PC-3 (cell line): ENCODE results near the gene SUCO. TPM values are rescaled to one million over a fixed set of nuclear protein-coding genes. Genes with fewer than 3 reads are reported as not detected.

ENCODE experiments used
- ATAC-seq: fragments of 200-7000 bp; cut with Tn5 transposase; 2 replicates; pipeline ENCODE4 v1.9.1; 2020; ENCODE audit warnings: mild to moderate bottlenecking, moderate library complexity
- BruUV-seq: library from RNA; stranded (reverse); fragments of 400-500 nt; replicated peaks from 2 replicates; lab custom pipeline; 2021; lab: Mats Ljungman, UMichigan
- CTCF ChIA-PET: fragments of 300-600 bp; sonication (Branson Sonifier 250); formaldehyde crosslinking; loops from one replicate; lab custom pipeline; 2022; ENCODE audit warnings: antibody characterized with exemption; lab: Charles Lee
- POLR2A ChIA-PET: fragments of 300-600 bp; sonication (Branson Sonifier 250); formaldehyde crosslinking; loops from one replicate; lab custom pipeline; 2022; ENCODE audit warnings: antibody characterized with exemption; ENCODE audit not compliant: unreplicated experiment; lab: Charles Lee
- DNase-seq: peaks from one replicate; pipeline ENCODE4 v3.0.0-alpha.2; 2015
- H2AFZ ChIP-seq: fragments of 300-600 bp; sonication (generic); 2 replicates; pipeline ENCODE4 v1.6.0; 2016; ENCODE audit warnings: antibody characterized with exemption, low read length
- H3F3A ChIP-seq: fragments of 300-600 bp; sonication (generic); one replicate; pipeline ENCODE4 v1.6.0; 2017; ENCODE audit warnings: antibody characterized with exemption, low read length, control low read depth, mild to moderate bottlenecking; ENCODE audit not compliant: unreplicated experiment
- H3K27ac ChIP-seq: fragments of 300-600 bp; sonication (generic); 2 replicates; pipeline ENCODE4 v1.5.1; 2016; ENCODE audit warnings: mild to moderate bottlenecking, low read length
- H3K27me3 ChIP-seq: fragments of 300-600 bp; sonication (generic); 2 replicates; pipeline ENCODE4 v1.6.1; 2016; ENCODE audit warnings: low read length, mixed read lengths
- H3K36me3 ChIP-seq: fragments of 300-600 bp; sonication (generic); 2 replicates; pipeline ENCODE4 v1.6.1; 2016; ENCODE audit warnings: low read depth, mixed run types, low read length, mixed read lengths
- H3K4me1 ChIP-seq: fragments of 300-600 bp; sonication (generic); 2 replicates; pipeline ENCODE4 v1.5.1; 2016; ENCODE audit warnings: low read length; ENCODE audit not compliant: insufficient read depth
- H3K4me2 ChIP-seq: fragments of 300-600 bp; sonication (generic); 2 replicates; pipeline ENCODE4 v1.6.0; 2016; ENCODE audit warnings: low read length
- H3K4me3 ChIP-seq: fragments of 300-600 bp; sonication (generic); 2 replicates; pipeline ENCODE4 v1.5.1; 2016; ENCODE audit warnings: mild to moderate bottlenecking, low read length, mixed read lengths
- H3K79me2 ChIP-seq: fragments of 300-600 bp; sonication (generic); 2 replicates; pipeline ENCODE4 v1.6.1; 2017; ENCODE audit warnings: low read length, mixed read lengths
- H3K9ac ChIP-seq: fragments of 300-600 bp; sonication (generic); 2 replicates; pipeline ENCODE4 v1.6.0; 2016; ENCODE audit warnings: mild to moderate bottlenecking, low read length
- H3K9me2 ChIP-seq: fragments of 300-600 bp; sonication (generic); replicated peaks from 2 replicates; pipeline ENCODE4 v1.6.1; 2016; ENCODE audit warnings: mixed run types, low read length, mixed read lengths
- H3K9me3 ChIP-seq: fragments of 300-600 bp; sonication (generic); 2 replicates; pipeline ENCODE4 v1.6.1; 2016; ENCODE audit warnings: low read length, mixed read lengths
- H4K20me1 ChIP-seq: fragments of 300-600 bp; sonication (generic); 2 replicates; pipeline ENCODE4 v1.6.1; 2016; ENCODE audit warnings: low read length, mixed read lengths
- EZH2 ChIP-seq: fragments of 300-600 bp; sonication (generic); IDR thresholded peaks from one replicate; pipeline ENCODE4 v1.6.1; 2017; ENCODE audit warnings: antibody characterized with exemption, mild to moderate bottlenecking, low read length; ENCODE audit not compliant: unreplicated experiment
- EZH2phosphoT487 ChIP-seq: fragments of 300-600 bp; sonication (generic); IDR thresholded peaks from 2 replicates; pipeline ENCODE4 v1.6.1; 2018; ENCODE audit warnings: mild to moderate bottlenecking, antibody characterized with exemption, low read length, borderline replicate concordance
- intact Hi-C: fragments of 100-400 bp; cut with micrococcal nuclease; formaldehyde crosslinking; loops from 2 replicates; pipeline ENCODE4 v1.9.0; 2023
- total RNA-seq: library from RNA; depleted of rRNA; stranded (reverse); fragments of >200 nt; gene quantifications from 2 replicates; pipeline ENCODE4 v1.2.3, GENCODE V29; 2014
- TF ChIP-seq, protein P1 (sequence below): fragments of 300-600 bp; sonication (generic); conservative IDR thresholded peaks from 2 replicates; pipeline ENCODE4 v1.5.1; 2017; ENCODE audit warnings: antibody characterized with exemption, low read depth, mild to moderate bottlenecking, low read length

Gene SUCO
- total RNA-seq, 1 experiment from 2014 or later: 72.0 TPM

DNA sequence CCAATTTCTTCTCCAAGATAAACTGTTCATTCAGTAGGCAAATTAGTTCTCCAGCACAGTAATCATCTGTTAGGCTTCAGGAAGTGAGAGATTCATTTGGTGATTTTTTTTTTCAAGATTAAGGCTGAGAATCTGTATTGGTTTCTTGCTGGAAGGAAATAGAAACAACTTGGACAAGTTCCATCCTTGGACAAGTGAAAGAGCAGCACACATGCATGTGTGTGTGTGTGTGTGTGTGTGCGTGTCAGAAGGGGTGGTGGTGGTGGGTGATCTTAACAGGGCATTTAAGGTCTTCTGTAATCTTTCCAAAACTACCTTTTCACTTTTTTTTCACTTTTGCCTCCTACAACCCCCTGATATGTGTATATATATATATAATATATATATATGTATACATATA is 15.9 kb upstream of the SUCO start:
- Histone ChIP-seq H3K4me2 (no peak overlapping the region), H3K79me2 (no peaks in the 10 kb centered on the region), H2AFZ (no peak overlapping the region), H3F3A (peaks cover 3% of the 10 kb centered on the region), H4K20me1 (no peaks in the 10 kb centered on the region), H3K4me1 (peaks cover 22% of the 10 kb centered on the region), H3K27ac (no peak overlapping the region), H3K36me3 (no peaks in the 10 kb centered on the region; the same call in 1 of the 2 replicates), H3K9ac (no peak overlapping the region), H3K27me3 (no peaks in the 10 kb centered on the region), H3K9me3 (0 out of 2 replicates have a peak, but pooled peaks cover 6% of the 10 kb centered on the region), H3K4me3 (no peak overlapping the region), H3K9me2 (no peaks in the 10 kb centered on the region)
- no TSS peak for BruUV-seq
- DNase-seq (no peak), ATAC-seq (no peak)
- ChIA-PET POLR2A (no interaction called here), CTCF (no interaction called here)
- TF ChIP-seq EZH2phosphoT487: no peak
- TF ChIP-seq, protein P1, sequence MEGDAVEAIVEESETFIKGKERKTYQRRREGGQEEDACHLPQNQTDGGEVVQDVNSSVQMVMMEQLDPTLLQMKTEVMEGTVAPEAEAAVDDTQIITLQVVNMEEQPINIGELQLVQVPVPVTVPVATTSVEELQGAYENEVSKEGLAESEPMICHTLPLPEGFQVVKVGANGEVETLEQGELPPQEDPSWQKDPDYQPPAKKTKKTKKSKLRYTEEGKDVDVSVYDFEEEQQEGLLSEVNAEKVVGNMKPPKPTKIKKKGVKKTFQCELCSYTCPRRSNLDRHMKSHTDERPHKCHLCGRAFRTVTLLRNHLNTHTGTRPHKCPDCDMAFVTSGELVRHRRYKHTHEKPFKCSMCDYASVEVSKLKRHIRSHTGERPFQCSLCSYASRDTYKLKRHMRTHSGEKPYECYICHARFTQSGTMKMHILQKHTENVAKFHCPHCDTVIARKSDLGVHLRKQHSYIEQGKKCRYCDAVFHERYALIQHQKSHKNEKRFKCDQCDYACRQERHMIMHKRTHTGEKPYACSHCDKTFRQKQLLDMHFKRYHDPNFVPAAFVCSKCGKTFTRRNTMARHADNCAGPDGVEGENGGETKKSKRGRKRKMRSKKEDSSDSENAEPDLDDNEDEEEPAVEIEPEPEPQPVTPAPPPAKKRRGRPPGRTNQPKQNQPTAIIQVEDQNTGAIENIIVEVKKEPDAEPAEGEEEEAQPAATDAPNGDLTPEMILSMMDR: no peak
- TF ChIP-seq EZH2: no peak
- intact Hi-C loops: no loop called here

DNA sequence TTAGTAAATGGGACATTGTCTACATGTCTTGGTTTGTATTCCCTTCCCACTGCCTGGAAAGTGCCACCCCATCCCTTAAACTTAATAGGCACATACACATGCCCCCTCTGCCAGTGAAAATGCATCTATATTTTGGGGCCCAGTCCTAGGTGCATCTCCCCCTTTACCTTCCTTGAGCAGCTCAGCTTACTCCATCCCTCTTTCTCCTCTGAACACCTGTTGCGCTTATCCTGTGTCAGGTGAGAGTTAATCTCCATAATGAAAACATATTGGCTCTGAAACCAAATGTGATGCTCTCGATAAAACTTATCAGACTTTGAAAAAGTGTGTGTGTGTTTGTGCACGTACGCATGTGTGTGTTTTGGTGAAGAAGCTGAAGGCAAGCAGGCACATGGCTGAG is 15.4 kb upstream of the SUCO start:
- H3K4me2 ChIP-seq: no peak overlapping the region
- H3K9me2 ChIP-seq: no peaks in the 10 kb centered on the region
- H3K79me2 ChIP-seq: no peaks in the 10 kb centered on the region
- POLR2A ChIA-PET: interaction anchor here (0.7 kb wide), 1 partner anchor 530 kb away, joined by 3 read pairs; no protein-coding TSS in a partner anchor
- TF ChIP-seq, protein P1: no peak
- TF ChIP-seq EZH2phosphoT487: no peak
- no peak for TF ChIP-seq EZH2
- H3K4me1 ChIP-seq: peaks cover 18% of the 10 kb centered on the region
- no peak overlapping the region for H3K9ac ChIP-seq
- no peaks in the 10 kb centered on the region for H4K20me1 ChIP-seq
- intact Hi-C loops: no loop called here
- H3K36me3 ChIP-seq: no peaks in the 10 kb centered on the region; the same call in 1 of the 2 replicates
- ATAC-seq (no peak), DNase-seq (no peak)
- no peaks in the 10 kb centered on the region for H3K27me3 ChIP-seq
- H3F3A ChIP-seq: peaks cover 3% of the 10 kb centered on the region
- no peak overlapping the region for H3K4me3 ChIP-seq
- 0 out of 2 replicates have a peak, but pooled peaks cover 6% of the 10 kb centered on the region for H3K9me3 ChIP-seq
- BruUV-seq: no TSS peak
- H3K27ac ChIP-seq: no peak overlapping the region
- no peak overlapping the region for H2AFZ ChIP-seq
- CTCF ChIA-PET: no interaction called here

DNA sequence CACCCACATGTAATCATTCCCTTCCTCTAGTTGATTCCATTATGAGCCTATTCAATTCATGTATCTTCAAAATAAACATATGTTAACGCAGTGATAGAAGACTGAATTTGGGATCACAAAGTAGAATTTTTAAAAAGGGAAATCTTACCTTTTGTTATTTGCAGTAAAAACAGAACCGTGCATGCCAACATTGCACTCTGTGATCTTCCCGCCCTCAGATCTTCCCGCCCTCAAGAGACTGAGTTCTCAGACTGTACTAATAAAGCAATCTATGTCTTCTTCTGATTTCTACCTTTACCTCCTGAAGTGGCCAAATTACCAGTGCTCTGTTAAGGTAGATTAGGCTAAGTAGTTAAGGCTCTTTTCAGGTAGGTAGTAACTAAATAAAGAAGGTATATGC is 3.6 kb upstream of the SUCO start:
- H3K9me3 ChIP-seq: no peaks in the 10 kb centered on the region
- H3K9me2 ChIP-seq: no peaks in the 10 kb centered on the region
- H4K20me1 ChIP-seq: peaks cover 10% of the 10 kb centered on the region
- intact Hi-C loops: no loop called here
- H3K36me3 ChIP-seq: no peaks in the 10 kb centered on the region
- H3K27me3 ChIP-seq: no peaks in the 10 kb centered on the region
- POLR2A ChIA-PET: no interaction called here
- H3K4me2 ChIP-seq: peak overlapping the region; percentile 46; the same call in 1 of the 2 replicates
- TF ChIP-seq EZH2: no peak
- TF ChIP-seq, protein P1: no peak
- H3K4me3 ChIP-seq: no peak overlapping the region
- no peak for DNase-seq
- peaks cover 13% of the 10 kb centered on the region for H3K79me2 ChIP-seq
- H3K9ac ChIP-seq: no peak overlapping the region
- peaks cover 28% of the 10 kb centered on the region for H3K4me1 ChIP-seq
- ATAC-seq: no peak
- no TSS peak for BruUV-seq
- peak overlapping the region; percentile 58 for H3K27ac ChIP-seq
- H2AFZ ChIP-seq: no peak overlapping the region
- CTCF ChIA-PET: no interaction called here
- peaks cover 3% of the 10 kb centered on the region for H3F3A ChIP-seq
